Astrocyte of the cerebellum (primary cell): ENCODE measurements around the gene PLXNA2.

Experiments used
- DNase-seq: peaks from one replicate; pipeline ENCODE4 v3.0.0-alpha.2; 2011; ENCODE audit warnings: low read depth
- H3K4me3 ChIP-seq: 2 replicates; pipeline ENCODE4 v1.5.1; 2011; ENCODE audit warnings: mild to moderate bottlenecking, low read depth, low read length, moderate library complexity
- in situ Hi-C: cut with HindIII; loops from 2 replicates; pipeline ENCODE4 v1.10.0; 2017; ENCODE audit warnings: low sequenced_read_pairs
- TF ChIP-seq, protein P1 (sequence below): IDR thresholded peaks from 2 replicates; pipeline ENCODE4 v1.5.1; 2012; ENCODE audit warnings: low read length, low read depth, moderate library complexity, mild to moderate bottlenecking; ENCODE audit errors: missing control alignments

The PLXNA2 gene

DNA sequence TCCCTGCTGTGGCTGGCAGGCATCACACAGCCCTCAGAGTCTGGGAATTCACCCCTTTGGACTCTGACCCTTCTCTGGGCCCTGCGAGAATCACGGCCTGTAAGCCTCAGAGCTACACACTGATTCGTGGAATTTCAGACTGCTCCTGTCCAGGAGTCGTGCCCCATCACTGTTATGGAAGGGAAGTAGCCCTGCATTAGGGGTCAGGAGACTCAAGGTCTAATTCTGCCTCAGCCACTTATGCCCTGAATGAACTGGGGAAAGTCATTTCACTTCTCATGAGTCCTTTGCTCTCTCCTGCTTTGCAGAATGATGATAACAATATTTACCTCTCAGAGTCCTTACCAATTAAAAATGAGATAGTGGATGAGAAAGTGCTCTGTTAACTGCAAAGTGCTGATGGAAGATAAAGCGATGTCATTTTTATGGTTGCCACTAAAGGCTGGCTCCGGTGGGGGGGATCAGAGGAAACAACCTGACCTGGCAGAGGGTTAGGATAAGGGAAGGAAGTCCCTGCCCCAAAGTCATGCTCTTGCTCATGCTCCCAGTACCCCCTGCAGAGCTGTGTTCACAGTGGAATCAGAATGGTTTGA is 184.7 kb downstream of the PLXNA2 start:
- H3K4me3 ChIP-seq = no peak overlapping the region
- DNase-seq = no peak
- TF ChIP-seq, protein P1, sequence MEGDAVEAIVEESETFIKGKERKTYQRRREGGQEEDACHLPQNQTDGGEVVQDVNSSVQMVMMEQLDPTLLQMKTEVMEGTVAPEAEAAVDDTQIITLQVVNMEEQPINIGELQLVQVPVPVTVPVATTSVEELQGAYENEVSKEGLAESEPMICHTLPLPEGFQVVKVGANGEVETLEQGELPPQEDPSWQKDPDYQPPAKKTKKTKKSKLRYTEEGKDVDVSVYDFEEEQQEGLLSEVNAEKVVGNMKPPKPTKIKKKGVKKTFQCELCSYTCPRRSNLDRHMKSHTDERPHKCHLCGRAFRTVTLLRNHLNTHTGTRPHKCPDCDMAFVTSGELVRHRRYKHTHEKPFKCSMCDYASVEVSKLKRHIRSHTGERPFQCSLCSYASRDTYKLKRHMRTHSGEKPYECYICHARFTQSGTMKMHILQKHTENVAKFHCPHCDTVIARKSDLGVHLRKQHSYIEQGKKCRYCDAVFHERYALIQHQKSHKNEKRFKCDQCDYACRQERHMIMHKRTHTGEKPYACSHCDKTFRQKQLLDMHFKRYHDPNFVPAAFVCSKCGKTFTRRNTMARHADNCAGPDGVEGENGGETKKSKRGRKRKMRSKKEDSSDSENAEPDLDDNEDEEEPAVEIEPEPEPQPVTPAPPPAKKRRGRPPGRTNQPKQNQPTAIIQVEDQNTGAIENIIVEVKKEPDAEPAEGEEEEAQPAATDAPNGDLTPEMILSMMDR = no peak
- in situ Hi-C loops = no loop called here

DNA sequence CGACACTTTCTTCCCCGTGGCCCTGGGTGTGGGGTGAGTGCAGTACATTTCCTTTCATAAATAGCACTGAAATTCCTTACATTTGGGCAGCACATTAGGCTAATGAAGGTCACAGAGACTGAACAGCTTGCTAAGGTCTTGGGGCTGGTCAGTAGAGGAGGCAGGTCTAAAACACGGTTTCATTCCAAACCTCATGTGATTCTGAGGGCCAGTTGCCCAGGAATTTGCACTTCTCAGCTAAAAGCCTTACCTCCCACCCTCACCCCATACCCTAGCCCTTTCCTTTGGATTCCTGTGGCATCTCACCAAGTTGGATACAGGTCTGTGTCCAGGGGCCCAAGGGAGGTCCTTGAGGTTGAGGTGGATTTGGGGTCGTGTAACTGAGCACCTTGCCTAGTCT is 185.4 kb downstream of the PLXNA2 start:
- TF ChIP-seq, protein P1 = no peak
- in situ Hi-C loops = no loop called here
- no peak overlapping the region for H3K4me3 ChIP-seq
- DNase-seq = no peak

DNA sequence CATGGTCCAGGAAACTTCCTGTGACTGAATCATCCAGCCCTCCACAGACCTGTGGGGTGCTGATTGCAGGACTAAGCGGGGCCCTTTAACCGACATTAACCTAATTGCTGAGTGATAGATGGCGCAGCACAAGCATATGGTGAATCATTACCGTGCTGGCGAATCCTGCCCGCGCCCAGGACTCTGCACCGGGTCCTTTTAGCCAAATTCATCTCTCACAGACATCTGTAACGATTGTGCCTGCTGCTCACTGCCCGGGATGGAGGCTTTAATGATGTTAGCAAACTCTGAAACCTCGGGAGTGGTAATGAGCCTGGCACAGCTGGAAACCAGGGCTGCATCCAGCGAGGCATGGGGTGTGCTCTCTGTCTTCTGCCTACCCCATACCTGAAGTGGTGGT is 185.9 kb downstream of the PLXNA2 start:
- TF ChIP-seq, protein P1 = no peak
- in situ Hi-C loops = no loop called here
- H3K4me3 ChIP-seq = no peak overlapping the region
- DNase-seq = no peak

DNA sequence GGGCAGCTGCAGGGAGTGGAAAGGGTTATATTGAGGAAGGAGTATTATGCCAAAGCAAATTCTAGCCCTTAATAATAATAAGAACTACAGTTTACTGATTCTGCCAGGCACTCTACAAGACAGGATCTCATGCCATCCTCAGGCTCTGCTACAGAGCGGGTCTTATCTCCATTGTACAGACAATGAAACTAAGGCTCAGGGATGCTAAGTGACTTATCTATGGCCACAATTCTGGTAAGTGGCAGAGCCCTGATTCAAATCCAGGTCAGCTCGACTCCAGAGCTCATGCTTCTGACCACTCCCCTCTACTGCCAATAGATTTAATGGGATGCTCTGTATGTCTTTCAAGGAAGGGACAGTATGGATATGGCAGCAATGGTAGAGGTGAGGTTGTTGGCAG is 187.1 kb downstream of the PLXNA2 start:
- TF ChIP-seq, protein P1 = no peak
- DNase-seq = no peak
- H3K4me3 ChIP-seq = no peak overlapping the region
- in situ Hi-C loops = no loop called here

DNA sequence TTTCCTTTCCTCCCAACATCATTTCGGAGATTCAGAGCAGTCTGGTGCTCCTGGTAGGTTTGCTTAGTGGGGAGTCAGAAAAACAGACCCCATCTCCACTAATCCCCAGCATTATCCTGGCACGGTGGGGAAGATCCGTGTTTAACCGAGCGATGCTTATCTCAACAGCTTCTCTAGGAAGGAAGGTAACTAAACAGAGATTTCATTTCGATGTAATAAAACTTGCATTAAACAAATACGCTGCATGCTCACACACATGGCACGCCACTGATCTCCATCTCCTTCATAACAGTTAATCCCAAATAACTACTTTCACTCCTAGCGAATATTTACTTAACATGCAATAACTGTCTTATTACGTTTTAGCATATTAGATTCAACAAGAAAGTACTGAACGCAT is 188.6 kb downstream of the PLXNA2 start:
- in situ Hi-C loops = no loop called here
- DNase-seq = no peak
- TF ChIP-seq, protein P1 = no peak
- H3K4me3 ChIP-seq = no peak overlapping the region

DNA sequence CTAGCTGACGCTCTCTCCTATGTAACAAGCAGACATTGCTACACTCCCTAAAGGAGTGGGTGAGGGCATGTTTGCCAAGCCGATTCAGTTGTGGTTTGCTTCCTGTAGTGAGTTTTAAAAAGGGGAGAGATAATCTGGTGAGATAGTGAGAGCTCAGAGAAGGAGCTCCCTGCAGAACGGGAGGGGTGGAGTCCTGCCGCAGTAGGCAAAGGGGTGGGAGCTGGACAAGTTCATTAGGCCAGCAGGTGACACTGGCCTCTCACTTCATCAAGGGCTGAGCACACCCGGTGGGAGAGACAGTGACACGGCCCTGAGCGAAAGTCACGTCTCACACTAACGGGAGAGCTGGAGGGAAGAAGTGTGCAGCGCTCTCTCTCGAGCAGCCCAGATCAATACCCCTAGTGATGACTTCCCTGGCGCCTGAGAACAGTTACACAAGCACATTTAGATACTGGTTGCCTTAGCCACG is 189.2 kb downstream of the PLXNA2 start:
- H3K4me3 ChIP-seq = no peak overlapping the region
- no peak for DNase-seq
- TF ChIP-seq, protein P1 = no peak
- in situ Hi-C loops = no loop called here
